ENCODE data around the gene CAMKMT. TPM values are rescaled to one million over a fixed set of nuclear protein-coding genes. Genes with fewer than 3 reads are reported as not detected.

The CAMKMT gene
- total RNA-seq, 1 donor from 2014 or later, result 5.6 TPM

DNA sequence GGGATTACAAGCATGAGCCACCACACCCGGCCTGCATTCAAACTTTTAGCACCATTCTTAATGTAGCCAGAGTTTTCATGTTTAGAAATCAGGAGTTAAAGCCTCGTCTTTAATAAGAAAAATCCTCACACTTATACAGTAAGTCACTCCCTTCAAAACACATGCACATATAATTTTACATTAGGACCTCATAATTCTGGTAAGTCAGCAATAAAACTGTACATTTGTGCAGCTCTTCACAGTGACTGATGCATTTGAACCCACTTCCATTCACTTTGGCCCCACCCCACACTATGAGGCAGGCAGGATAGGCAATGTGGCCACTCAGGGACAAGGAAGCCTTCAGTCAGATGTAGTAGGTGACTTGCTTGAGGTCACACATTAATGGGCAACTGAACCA is 438.0 kb downstream of the CAMKMT start:
- intact Hi-C loops (cut with DNase I), result no loop called here
- DNase-seq (ENCODE audit: low spot score), result no peak

DNA sequence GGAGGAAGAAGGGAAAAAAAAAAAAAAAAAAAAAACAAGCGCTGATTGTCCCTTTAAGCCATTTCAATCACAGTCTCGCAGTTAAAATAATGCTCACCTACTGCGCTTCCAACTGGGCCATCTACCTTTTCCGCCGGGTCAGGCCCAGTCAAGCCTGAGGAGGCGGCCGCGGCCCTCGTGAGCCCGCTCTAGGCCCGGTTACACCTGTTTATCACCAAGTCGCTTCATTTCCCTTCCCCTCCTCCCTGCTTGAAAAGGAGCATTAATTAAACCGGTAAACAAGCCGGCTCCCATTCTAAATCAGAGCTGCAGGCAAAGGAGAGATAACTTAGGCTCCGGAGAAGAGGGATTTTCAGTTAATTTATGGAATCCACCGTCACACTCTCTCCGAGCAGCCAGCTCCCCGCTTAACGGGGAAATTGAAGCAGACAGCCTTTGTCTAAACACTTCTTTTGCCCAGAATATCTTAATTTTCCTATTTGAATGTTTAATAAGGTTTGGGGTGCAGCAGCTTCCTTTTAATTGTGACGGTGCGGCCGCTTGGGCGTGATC is 439.6 kb downstream of the CAMKMT start:
- intact Hi-C loops (cut with DNase I), result no loop called here
- no peak for DNase-seq (ENCODE audit: low spot score)

- intact Hi-C loops (cut with DNase I), result no loop called here
- DNase-seq (ENCODE audit: low spot score), result no peak
Measured at GRCh38 chr2:44801841-44802776, 440.4 kb downstream of the CAMKMT start.

GRCh38 chr2:44802777-44803424 is 441.2 kb downstream of the CAMKMT start:
- DNase-seq (ENCODE audit: low spot score), result no peak

DNA sequence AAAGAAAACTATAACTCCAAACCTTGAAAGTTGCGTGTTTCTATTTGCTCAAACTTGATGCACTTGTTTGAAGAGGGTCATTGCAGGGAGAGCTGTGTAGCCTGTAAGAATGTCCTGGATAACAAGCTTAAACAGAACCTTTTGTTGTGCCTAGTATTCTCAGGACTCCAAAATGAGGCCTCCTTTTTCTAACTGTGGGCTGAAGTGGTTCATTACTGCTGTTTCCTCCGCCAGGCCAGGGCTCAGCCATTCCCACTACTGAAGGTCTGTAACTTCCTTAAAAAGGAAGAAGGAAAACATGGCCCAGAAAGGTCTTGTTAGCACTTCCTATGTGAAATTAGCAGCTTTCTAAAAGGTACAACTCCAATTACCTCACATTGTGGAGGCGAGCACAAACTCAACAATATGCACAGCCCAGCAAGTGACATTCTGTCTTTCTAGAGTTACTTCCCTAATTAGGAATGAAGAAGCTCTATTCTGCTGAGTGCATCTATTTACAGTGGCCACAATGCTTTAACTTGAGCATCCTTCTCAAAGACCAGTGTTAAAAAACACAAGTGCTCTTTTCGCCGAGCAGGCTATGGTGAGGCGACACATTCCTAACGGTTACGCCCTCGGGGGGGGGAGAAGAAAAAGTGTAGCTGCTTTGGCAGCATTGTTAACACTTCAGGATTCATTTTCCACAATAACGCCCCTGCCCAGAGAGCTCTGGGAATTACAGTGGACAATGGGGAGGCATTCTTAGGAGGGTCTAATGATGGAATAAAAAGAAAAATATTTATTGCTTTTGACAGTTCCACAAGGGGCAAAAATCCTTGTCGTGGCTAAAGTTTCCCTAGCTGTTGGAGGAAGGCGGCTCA is 442.9 kb downstream of the CAMKMT start:
- intact Hi-C loops (cut with DNase I), result no loop called here
- no peak for DNase-seq (ENCODE audit: low spot score)

More at GRCh38 chr2:44802777-44803424, 441.2 kb downstream of the CAMKMT start:
- intact Hi-C loops (cut with DNase I), result no loop called here

GRCh38 chr2:44805401-44806235 is 443.9 kb downstream of the CAMKMT start:
- intact Hi-C loops (cut with DNase I), result no loop called here
- DNase-seq (ENCODE audit: low spot score), result no peak

GRCh38 chr2:44807201-44808025 is 445.7 kb downstream of the CAMKMT start:
- intact Hi-C loops (cut with DNase I), result no loop called here
- DNase-seq (ENCODE audit: low spot score), result no peak

- intact Hi-C loops (cut with DNase I), result no loop called here
- no peak for DNase-seq (ENCODE audit: low spot score)
Measured at GRCh38 chr2:44810892-44811530, 449.3 kb downstream of the CAMKMT start.

- DNase-seq (ENCODE audit: low spot score), result no peak
- intact Hi-C loops (cut with DNase I), result no loop called here
Measured at GRCh38 chr2:44813165-44813564, 451.4 kb downstream of the CAMKMT start.

DNA sequence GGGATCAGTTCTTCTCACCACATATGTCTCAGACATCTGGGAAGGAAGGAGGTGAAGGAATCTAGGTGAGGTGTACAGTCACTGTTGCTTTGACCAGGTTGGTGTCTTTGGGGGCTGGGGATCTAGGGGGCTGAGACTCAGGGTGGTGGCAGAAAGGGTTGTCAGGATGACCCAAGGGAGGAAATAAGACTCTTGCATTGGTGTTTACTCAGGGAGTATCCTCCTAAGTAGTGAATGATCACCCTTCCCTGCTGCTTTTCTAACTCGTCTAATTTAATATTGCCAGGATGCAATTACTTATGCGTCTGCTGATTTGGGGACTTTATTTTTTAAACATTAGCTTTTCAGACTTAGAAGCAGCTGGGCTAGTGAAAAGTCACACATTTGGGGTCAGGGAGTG is 451.9 kb downstream of the CAMKMT start:
- no peak for DNase-seq (ENCODE audit: low spot score)
- intact Hi-C loops (cut with DNase I), result no loop called here

- intact Hi-C loops (cut with DNase I), result no loop called here
- no peak for DNase-seq (ENCODE audit: low spot score)
Measured at GRCh38 chr2:44817256-44817655, 455.5 kb downstream of the CAMKMT start.

DNA sequence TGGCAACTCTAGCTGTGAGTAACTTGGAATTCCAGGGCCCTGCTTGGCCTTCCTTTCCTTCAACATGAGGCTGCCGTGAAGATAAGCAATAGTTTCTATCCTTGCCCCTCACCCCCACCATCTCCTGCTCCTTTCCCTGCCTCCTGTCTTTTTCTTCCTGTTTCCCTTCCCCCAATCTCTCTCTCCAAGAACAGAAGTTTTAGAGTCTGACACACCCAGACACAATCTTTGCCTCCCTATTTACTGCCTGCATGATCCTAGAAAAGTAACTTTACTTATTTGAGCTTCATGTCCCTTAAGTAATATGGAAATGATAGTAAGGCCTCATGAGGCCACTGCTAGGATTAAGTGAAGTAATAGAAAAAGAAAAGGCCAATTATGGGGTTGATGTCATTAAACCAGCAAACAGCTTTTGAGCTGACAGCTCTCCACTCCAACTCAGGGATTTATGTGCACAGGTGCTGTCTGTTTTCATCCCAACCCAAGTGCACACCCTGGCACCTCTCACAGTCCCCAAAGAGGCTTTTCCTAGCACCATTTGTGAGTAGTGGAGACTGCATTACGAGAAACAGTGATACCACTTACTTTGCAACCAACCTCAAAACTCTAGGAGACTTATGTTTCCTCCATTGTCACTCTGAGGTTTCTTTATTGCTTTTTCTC is 456.1 kb downstream of the CAMKMT start:
- no peak for DNase-seq (ENCODE audit: low spot score)
- intact Hi-C loops (cut with DNase I), result no loop called here

DNA sequence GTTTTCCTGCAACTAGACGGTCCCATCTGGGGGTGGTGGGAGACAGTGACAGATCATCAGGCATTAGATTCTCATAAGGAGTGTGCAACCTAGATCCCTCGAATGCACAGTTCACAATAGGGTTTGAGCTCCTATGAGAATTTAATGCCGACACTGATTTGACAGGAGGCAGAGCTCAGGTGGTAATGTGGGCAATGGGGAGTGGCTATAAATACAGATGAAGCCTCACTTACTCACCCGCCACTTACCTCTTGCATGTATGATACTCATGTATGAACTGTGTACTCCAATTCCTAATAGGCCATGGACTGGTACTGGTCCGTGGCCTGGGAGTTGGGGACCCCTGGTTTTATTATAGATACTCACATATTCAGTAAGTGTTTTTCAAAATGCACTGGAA is 457.3 kb downstream of the CAMKMT start:
- no peak for DNase-seq (ENCODE audit: low spot score)
- intact Hi-C loops (cut with DNase I), result no loop called here

DNA sequence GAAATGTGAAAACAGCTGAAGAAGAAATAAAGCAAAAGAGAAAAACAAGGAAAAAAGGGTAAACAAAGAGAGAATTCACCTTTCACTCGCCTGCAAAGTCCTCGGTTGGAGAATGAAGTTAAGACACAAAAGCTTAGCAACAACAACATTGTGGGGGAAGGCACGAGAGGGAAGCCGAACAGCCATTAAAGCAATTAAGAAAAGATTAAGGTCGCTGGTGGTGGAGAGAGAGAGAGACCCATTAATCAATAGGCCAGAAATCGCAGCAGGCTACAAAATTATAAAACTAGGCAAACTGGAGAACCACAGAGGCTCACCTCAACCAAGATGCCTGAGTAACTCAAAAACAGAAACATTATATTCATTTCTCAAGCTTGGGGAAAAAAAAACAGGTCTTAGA is 459.8 kb downstream of the CAMKMT start:
- DNase-seq (ENCODE audit: low spot score), result no peak
- intact Hi-C loops (cut with DNase I), result no loop called here

GRCh38 chr2:44822174-44822573 is 460.4 kb downstream of the CAMKMT start:
- DNase-seq (ENCODE audit: low spot score), result no peak
- intact Hi-C loops (cut with DNase I), result no loop called here

All from cardiac septum (tissue), 1 donor.